Testis (tissue), 5 donors: ENCODE measurements around the gene POU4F1. TPM values are rescaled to one million over a fixed set of nuclear protein-coding genes. Genes with fewer than 3 reads are reported as not detected.
"Not testable (repeated sequence)": the region's sequence is repeated elsewhere in the genome, so short reads cannot be mapped to it uniquely, and the experiment has no call there.

Source experiments
- DNase-seq: peaks from one replicate; pipeline ENCODE4 v3.0.0-alpha.2; 2019
- H3K27ac ChIP-seq, 2 donors: fragments of 200-600 bp; sonication (generic); one replicate each; pipeline ENCODE4 v1.5.1; 2019
- H3K27me3 ChIP-seq: fragments of 200-600 bp; sonication (generic); one replicate; pipeline ENCODE4 v1.5.1; 2019
- H3K36me3 ChIP-seq: fragments of 200-600 bp; sonication (generic); one replicate; pipeline ENCODE4 v1.5.1; 2017; ENCODE audit warnings: low read depth; ENCODE audit errors: missing control alignments
- H3K4me1 ChIP-seq: fragments of 200-600 bp; sonication (generic); one replicate; pipeline ENCODE4 v1.5.1; 2019
- H3K4me3 ChIP-seq, 2 donors: fragments of 200-600 bp; sonication (generic); one replicate each; pipeline ENCODE4 v1.5.1; 2017 to 2019
- H3K9me3 ChIP-seq: fragments of 200-600 bp; sonication (generic); one replicate; pipeline ENCODE4 v1.5.1; 2017
- POLR2A ChIP-seq: fragments of 450-650 bp; IDR thresholded peaks from one replicate; pipeline ENCODE4 v1.6.1; 2017; ENCODE audit warnings: antibody characterized with exemption, mild to moderate bottlenecking, moderate library complexity
- WGBS, 2 donors: methylation state at CpG; one replicate each; pipeline ENCODE4 v1.1.5; 2018; 5-methylcytosine and 5-hydroxymethylcytosine counted together
- intact Hi-C: fragments of 100-400 bp; cut with DNase I; formaldehyde crosslinking; loops from one replicate; pipeline ENCODE4 v1.15.1; 2023; ENCODE audit warnings: low total_unique reads
- long read RNA-seq, 2 donors: transcript quantifications; one replicate each; lab custom pipeline, GENCODE V29; 2026
- polyA plus RNA-seq: library from polyadenylated mRNA; stranded (reverse); fragments of 350-450 nt; fragmentation: Illumina TruSeq; extraction: RNeasy Lipid Tissue Mini Kit (QIAGEN cat#74804); gene quantifications from one replicate; pipeline ENCODE4 v1.2.3, GENCODE V29; 2014; ENCODE audit warnings: low read depth, low replicate concordance; ENCODE audit not compliant: insufficient read depth
- total RNA-seq, 2 donors: library from RNA; depleted of rRNA; stranded (reverse); fragments of >200 nt; gene quantifications; one replicate each; pipeline ENCODE4 v1.2.3, GENCODE V29; 2016
- TF ChIP-seq, protein P1 (sequence below), 3 experiments: fragments of 450-650 bp in 2 of 3; fragments of 200-600 bp in 1 of 3; sonication (generic) in 1 of 3; IDR thresholded peaks; one replicate each; pipeline ENCODE4 v1.5.1; 2016 to 2019; ENCODE audit warnings: antibody characterized with exemption in 3 of 3, mild to moderate bottlenecking in 2 of 3, moderate library complexity in 1 of 3

Gene POU4F1, protein sequence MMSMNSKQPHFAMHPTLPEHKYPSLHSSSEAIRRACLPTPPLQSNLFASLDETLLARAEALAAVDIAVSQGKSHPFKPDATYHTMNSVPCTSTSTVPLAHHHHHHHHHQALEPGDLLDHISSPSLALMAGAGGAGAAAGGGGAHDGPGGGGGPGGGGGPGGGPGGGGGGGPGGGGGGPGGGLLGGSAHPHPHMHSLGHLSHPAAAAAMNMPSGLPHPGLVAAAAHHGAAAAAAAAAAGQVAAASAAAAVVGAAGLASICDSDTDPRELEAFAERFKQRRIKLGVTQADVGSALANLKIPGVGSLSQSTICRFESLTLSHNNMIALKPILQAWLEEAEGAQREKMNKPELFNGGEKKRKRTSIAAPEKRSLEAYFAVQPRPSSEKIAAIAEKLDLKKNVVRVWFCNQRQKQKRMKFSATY
- total RNA-seq (1 to 10 TPM; 1.2 to 1.3 TPM), polyA plus RNA-seq (0.57 TPM)
- long read RNA-seq, donor 1: 0 reads
- long read RNA-seq, donor 2: 0 reads

DNA sequence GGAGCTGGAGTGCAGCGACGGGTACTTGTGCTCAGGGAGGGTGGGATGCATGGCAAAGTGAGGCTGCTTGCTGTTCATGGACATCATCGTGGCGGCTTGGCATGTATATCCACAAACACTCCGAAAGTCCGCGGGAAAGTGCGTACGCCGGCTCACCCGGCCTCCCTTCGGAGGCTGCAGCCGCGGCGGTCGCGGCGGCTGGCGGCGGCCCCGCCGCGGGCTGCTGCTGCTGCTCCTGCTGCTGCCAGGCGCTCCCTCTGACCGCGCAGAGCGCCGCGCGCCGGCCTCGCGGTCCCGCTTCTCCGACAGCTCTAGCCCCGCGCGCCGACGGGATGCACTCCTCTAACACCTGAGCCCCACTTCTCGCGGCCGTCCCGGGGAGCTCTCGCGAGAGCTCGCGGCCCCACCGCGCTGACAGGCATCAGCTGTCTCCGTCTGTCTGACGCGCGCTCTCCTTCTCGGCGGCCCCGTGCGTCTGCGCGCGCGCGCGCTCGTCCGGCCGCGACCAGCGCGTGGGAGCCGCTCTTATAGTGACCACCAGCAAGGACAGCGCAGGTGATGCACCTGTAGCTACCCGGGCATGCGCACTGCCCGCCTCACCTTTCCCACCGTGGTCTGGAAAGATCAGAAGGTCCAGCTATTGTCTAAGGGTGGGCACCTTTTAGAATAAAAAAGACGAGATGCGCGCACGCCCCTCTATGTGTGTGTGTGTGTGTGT is at the start of gene POU4F1:
Gene POU4F1, minus strand, starts transcription at position 313 of the 718 bp plus-strand sequence. Its CDS starts 226 bp downstream, at position 87.
- H3K4me1 ChIP-seq: no peaks in the 10 kb centered on the region
- H3K9me3 ChIP-seq: no peaks in the 10 kb centered on the region
- no peak for TF ChIP-seq POLR2A
- TF ChIP-seq, protein P1, sequence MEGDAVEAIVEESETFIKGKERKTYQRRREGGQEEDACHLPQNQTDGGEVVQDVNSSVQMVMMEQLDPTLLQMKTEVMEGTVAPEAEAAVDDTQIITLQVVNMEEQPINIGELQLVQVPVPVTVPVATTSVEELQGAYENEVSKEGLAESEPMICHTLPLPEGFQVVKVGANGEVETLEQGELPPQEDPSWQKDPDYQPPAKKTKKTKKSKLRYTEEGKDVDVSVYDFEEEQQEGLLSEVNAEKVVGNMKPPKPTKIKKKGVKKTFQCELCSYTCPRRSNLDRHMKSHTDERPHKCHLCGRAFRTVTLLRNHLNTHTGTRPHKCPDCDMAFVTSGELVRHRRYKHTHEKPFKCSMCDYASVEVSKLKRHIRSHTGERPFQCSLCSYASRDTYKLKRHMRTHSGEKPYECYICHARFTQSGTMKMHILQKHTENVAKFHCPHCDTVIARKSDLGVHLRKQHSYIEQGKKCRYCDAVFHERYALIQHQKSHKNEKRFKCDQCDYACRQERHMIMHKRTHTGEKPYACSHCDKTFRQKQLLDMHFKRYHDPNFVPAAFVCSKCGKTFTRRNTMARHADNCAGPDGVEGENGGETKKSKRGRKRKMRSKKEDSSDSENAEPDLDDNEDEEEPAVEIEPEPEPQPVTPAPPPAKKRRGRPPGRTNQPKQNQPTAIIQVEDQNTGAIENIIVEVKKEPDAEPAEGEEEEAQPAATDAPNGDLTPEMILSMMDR (IDR thresholded peaks at IDR 0.05): no peak
- H3K4me3 ChIP-seq: peak within 1 kb of the TSS; percentile 40 to 42
- peak; percentile 88 for DNase-seq
- H3K36me3 ChIP-seq: no peaks in the 10 kb centered on the region
- WGBS, 2 donors: 2 to 6% methylated on average over 9 to 46 of the region's 80 CpGs
- H3K27me3 ChIP-seq: peaks cover 5% of the 10 kb centered on the region
- H3K27ac ChIP-seq: no peak within 1 kb of the TSS
- intact Hi-C loops: no loop called here

DNA sequence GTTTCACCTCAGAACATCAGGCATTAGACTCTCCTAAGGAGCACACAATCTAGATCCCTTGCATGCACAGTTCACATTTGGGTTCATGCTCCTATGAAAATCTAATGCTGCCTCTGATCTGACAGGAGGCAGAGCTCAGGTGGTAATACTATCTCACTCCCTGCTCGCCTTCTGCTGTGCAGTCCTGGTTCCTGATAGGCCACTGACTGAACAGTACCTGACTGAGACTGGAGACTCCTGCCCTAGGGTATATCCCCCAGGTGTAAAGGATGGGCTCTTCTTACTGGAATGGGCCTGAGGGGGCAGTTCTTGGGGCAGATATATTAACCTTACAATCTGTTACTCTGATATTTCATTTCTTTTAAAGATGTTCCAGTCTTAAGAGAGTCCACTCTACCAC is 49.3 kb upstream of the POU4F1 start:
- intact Hi-C loops: no loop called here

DNA sequence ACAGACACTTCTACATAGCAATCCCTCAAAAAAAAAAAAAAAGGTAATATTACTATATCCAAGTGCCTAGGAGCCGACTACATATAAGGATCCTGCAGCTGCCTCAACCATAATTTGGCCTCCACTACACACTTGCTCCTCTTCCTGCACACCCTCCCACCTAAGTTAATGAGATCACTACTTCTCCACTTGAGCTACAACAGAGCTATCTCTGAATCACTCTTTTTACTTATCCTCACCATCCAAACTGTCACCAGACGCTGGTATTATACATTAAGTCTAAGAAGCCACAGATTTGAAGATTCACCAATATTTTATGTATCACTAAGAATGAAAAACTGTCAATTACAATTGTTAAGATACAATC is 47.3 kb upstream of the POU4F1 start:
- Histone ChIP-seq H3K27ac (no peak overlapping the region), H3K4me1 (peaks cover 4% of the 10 kb centered on the region), H3K4me3 (no peak overlapping the region), H3K36me3 (no peaks in the 10 kb centered on the region), H3K27me3 (no peaks in the 10 kb centered on the region), H3K9me3 (no peaks in the 10 kb centered on the region)
- 87 to 89% methylated on average over 2 of the region's 2 CpGs for WGBS, 2 donors
- intact Hi-C loops: no loop called here
- TF ChIP-seq, protein P1 (IDR thresholded peaks at IDR 0.05): no peak
- TF ChIP-seq POLR2A: no peak
- DNase-seq: no peak

More for the DNA sequence above, 49.3 kb upstream of the POU4F1 start:
- no peak overlapping the region for H3K27ac ChIP-seq
- H3K27me3 ChIP-seq: no peaks in the 10 kb centered on the region
- H3K4me1 ChIP-seq: peaks cover 9% of the 10 kb centered on the region
- H3K9me3 ChIP-seq: no peaks in the 10 kb centered on the region
- 80 to 90% methylated on average over 1 of the region's 1 CpG for WGBS, 2 donors
- no peak for DNase-seq
- TF ChIP-seq, protein P1 (IDR thresholded peaks at IDR 0.05): no peak
- TF ChIP-seq POLR2A: no peak
- H3K36me3 ChIP-seq: no peaks in the 10 kb centered on the region
- H3K4me3 ChIP-seq: no peak overlapping the region

DNA sequence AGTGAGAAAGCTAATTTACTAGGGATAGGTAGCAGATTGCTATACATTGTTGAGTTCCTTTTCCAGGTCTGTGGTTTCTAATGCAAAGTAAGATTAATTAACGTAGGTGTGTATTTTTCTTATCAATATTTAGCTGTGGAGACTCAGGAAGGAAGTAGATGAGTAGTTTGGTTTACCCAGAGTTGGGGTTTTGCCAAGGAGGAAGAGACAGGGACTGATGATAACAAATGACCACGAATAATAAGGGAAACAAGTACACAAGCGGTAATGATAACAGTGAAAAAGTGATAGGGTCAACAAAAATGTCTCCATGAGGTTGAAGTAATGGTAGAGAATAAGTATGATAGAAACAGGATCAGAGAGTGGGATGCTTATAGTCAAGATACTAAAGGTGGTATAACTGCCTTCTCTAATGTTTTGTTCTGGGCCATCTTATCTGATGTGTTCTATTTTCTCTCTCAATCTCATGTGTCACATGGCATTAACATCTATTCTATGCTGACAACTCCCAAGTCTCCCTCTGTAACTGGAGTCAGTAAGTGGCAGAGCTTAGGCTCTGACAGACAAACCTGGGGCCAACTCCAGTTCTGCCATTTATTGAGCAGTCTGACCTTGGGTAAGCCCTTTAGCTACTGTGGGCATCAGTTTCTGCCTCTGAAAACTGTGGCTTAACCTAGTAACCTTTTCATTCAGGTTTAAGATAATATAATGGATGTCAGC is 46.8 kb upstream of the POU4F1 start:
- intact Hi-C loops: no loop called here
- DNase-seq: no peak
- TF ChIP-seq, protein P1 (IDR thresholded peaks at IDR 0.05): no peak
- TF ChIP-seq POLR2A: no peak
- H3K4me1 ChIP-seq: peaks cover 4% of the 10 kb centered on the region
- no peaks in the 10 kb centered on the region for H3K27me3 ChIP-seq
- no peak overlapping the region for H3K27ac ChIP-seq
- H3K4me3 ChIP-seq: no peak overlapping the region
- H3K9me3 ChIP-seq: no peaks in the 10 kb centered on the region
- H3K36me3 ChIP-seq: no peaks in the 10 kb centered on the region
- WGBS, 2 donors: 54 to 64% methylated on average over 3 of the region's 3 CpGs

DNA sequence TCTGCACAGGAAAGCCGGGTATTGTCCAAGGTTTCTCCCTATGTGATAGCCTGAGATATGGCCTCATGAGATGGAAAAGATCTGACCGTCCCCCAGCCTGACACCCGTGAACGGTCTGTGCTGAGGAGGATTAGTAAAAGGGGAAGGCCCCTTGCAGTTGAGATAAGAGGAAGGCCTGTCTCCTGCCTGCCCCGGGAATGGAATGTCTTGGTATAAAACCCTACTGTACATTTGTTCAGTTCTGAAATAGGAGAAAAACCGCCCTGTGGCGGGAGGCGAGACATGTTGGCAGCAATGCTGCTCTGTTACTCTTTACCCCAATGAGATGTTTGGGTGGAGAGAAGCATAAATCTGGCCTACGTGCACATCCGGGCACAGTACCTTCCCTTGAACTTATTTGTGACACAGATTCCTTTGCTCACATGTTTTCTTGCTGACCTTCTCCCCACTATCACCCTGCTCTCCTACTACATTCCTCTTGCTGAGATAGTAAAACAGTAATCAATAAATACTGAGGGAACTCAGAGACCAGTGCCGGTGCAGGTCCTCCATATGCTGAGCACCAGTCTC is 43.8 kb upstream of the POU4F1 start:
- H3K9me3 ChIP-seq, H3K4me3 ChIP-seq, H3K36me3 ChIP-seq, H3K27ac ChIP-seq, H3K4me1 ChIP-seq, H3K27me3 ChIP-seq, intact Hi-C loops: not testable (repeated sequence)
- 42 to 48% methylated on average over 11 of the region's 11 CpGs for WGBS, 2 donors
- DNase-seq: peak; percentile 29
